SK-N-SH (cell line): ENCODE data around the gene VSIG10.

Experiments
- CTCF ChIP-seq: fragments of 200-600 bp; sonication (generic); IDR thresholded peaks from 2 replicates; pipeline ENCODE4 v1.6.1; 2017; ENCODE audit warnings: antibody characterized with exemption, mild to moderate bottlenecking, moderate library complexity
- GATA2 ChIP-seq: sonication (generic); formaldehyde crosslinking; IDR thresholded peaks from 2 replicates; pipeline ENCODE4 v1.5.0; 2020; ENCODE audit warnings: mild to moderate bottlenecking, missing genetic modification reagents
- MAX ChIP-seq: IDR thresholded peaks from 2 replicates; pipeline ENCODE4 v1.4.0; 2012; ENCODE audit warnings: low read depth
- RCOR1 ChIP-seq: fragments of 150-350 bp; IDR thresholded peaks from 2 replicates; pipeline ENCODE4 v1.6.1; 2017; ENCODE audit warnings: antibody characterized with exemption, low read length
- REST ChIP-seq: IDR thresholded peaks from 2 replicates; pipeline ENCODE4 v1.6.1; 2012; ENCODE audit warnings: mild to moderate bottlenecking, low read depth, low read length, moderate library complexity
- SMC3 ChIP-seq: IDR thresholded peaks from 2 replicates; pipeline ENCODE4 v1.6.1; 2012; ENCODE audit warnings: low read depth, low read length, improper control_type of control experiment
- USF2 ChIP-seq: fragments of 150-350 bp; IDR thresholded peaks from 2 replicates; pipeline ENCODE4 v1.6.1; 2017; ENCODE audit warnings: antibody characterized with exemption, low read length, low read depth, borderline replicate concordance

- no peak for TF ChIP-seq REST
- TF ChIP-seq CTCF, result no peak
- TF ChIP-seq GATA2 (CRISPR knock-in tag), result no peak
- no peak for TF ChIP-seq USF2
- TF ChIP-seq RCOR1, result no peak
- TF ChIP-seq MAX, result no peak
- TF ChIP-seq SMC3, result no peak
Observed at GRCh38 chr12:118044075-118044474, 59.7 kb downstream of the VSIG10 start.
